GM04504 (cell line): ENCODE results near the gene UBE4B.

Experiments used
- DNase-seq: peaks from one replicate; pipeline ENCODE4 v3.0.0-alpha.2; 2012; ENCODE audit warnings: low read depth

UBE4B gene

DNA sequence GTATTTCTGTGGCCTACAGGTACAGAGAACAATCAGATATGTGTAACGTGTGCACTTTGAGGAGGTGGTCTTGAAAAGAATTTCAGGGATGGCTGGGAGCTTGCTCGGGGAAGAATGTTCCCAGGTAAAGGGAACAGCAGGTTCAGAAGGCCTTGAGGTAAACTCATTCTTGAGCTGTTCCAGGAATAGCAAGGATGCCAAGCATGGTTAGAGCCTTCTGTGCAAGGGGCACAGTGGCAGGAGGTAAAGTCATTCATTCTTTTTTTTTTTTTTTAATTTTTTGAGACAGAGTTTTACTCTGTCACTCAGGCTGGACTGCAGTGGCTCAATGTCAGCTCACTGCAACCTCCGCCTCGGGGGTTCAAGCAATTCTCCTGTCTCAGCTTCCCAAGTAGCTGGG is 10.0 kb downstream of the UBE4B start:
- no peak for DNase-seq

DNA sequence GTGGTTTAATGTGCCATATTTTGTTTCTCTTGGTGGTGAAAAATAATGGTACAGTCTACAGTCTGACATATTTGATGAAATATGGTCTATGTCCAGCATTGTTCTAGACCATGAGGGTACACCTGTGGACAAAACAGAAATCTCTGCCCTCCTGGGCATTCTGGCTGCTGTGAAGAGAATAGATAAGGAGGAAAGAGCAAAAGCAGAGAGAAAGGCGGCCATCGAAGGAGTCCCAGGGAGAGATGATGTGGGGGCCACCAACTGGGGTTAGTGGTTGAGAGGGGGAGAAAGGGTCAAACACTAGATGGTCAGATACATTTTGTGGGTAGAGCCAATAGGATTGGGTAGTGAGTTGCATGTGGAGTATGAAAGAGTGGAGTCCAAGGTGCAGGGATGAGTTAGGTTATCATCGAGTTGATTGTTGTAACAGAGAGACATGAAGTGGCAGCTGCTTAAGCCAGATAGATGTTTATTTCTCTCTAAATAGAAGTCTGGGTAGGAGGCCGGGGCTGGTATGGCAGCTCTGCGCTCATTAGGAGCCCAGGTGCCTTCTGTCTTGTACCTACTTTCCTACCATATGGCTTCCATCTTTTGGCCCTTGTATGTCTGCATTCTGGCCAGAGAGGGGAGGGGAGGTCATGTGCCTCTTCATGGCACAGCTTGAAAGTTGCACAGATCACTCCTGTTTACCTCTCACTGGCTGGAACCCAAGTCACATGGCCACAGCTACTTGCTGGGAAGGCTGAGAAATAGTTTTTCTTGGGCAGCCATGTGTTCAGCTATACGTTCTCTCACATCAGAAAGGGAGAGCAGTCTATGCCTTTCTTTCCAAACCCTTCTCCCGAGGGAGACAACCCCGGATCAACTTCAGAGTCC is 13.0 kb downstream of the UBE4B start:
- DNase-seq = no peak

DNA sequence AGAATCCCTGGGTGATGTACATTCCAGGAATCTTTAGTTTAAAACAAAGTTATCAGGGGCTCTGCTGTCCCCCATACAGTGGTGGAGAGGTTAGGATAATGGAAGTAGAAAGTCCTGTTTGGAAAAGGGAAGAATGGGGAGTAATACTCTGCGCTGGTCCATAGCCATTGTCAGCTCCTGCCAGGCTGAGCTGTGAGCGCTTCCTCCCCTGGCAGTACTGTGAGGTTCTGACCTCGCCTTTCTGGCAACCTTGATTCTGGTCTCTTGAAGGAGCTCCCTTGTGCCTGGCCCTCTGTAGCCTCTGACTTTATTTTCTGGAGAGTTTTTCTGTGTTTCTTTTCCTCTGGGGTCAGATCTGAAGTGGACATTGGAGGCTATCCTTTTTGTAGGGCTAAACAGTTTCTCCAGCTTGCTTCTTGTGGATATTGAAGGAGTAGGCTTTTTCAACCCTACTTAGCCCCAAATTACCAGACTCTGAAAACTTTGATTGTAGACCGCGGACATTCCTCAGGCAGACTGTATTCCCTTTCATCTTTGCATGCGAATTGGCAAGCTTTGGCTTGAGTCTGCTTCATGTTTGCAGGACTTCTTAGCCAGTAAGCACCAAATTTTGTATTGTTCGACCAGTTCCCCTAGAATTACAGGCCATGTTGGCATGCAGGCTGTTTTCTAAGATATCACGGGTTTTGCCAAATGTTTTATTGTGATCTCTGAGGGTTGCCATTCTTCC is 13.8 kb downstream of the UBE4B start:
- DNase-seq = no peak

DNA sequence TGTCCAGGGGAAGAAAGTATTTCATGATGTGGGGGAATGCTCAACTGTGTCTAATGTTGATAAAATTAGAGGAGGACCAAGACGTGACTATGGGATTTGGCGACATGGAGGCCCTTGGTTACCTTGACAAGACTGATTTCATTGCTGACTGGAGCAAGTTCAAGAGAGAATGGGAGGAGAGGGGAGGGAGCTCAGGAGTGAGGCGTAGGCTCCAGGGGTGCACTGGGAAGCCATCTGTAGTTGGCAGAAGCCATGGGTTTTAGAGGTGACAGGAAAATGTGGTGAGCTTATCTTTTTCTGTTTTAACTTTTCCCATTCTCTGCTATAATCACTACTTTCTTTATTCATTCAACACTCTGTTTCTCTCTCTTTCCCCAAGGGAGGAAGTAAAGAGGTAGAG is 15.8 kb downstream of the UBE4B start:
- no peak for DNase-seq

GRCh38 chr1:10050611-10051010 is 17.9 kb downstream of the UBE4B start:
- DNase-seq = no peak

- DNase-seq = no peak
These were observed 18.9 kb downstream of the UBE4B start for GRCh38 chr1:10051656-10052055.

GRCh38 chr1:10052347-10052746 is 19.6 kb downstream of the UBE4B start:
- no peak for DNase-seq

GRCh38 chr1:10054465-10054864 is 21.7 kb downstream of the UBE4B start:
- no peak for DNase-seq

DNA sequence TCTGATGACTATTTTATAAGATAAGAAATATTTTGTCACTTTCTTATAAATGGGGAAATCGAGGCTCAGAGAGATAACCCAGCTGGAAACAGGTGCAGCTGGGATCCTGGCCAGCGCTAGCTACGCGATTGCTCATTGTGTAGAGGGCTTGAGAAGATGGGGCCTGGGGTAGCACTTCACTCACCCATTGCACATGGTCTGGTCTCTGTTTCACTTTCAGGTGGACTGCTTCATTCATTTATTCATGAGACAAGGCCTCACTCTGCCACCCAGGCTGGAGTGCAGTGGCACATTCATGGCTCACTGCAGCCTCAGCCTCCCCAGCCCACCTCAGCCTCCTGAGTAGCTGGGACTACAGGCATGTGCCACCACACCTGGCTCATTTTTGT is 23.8 kb downstream of the UBE4B start:
- DNase-seq = no peak

DNA sequence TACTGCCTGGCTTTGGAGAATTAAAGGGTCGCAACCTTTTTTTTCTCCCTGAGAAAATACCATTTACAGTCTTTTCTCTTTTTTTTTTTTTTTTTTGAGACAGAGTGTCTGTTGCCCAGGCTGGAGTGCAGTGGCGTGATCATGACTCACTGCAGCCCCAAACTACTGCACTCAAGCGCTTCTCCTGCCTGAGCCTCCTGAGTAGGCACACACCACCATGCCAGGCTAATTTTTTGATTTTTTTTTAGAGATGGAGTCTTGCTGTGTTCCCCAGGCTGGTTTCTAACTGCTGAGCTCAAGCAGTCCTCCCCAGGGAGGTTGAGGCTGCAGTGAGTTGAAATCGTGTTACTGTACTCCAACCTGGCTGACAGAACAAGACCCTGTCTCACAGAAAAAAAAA is 24.6 kb downstream of the UBE4B start:
- peak; percentile 20 for DNase-seq

DNA sequence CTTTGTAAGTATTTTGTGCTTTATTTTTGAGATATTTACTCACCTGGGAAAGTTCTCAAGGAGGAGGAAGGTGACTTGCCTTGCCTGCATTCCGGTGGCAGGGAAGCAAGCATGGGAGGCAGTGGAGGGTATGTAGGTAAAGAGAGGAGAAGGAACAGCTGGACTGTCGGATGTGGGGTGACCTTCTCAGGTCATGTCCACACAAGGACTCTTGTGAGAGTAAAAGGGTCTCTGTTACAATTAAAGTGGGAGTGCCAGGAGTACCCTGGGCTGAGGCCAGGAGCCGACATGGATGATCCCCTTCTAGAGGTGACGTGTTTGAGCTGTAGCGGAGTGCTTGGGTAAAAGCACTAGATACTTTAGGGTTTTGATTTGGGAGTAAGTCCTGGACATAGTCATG is 25.0 kb downstream of the UBE4B start:
- no peak for DNase-seq

GRCh38 chr1:10059342-10059718 is 26.6 kb downstream of the UBE4B start:
- DNase-seq = no peak

- DNase-seq = no peak
These were observed 27.7 kb downstream of the UBE4B start for GRCh38 chr1:10060311-10061100.

GRCh38 chr1:10061276-10061675 is 28.5 kb downstream of the UBE4B start:
- no peak for DNase-seq

GRCh38 chr1:10063878-10064277 is 31.1 kb downstream of the UBE4B start:
- DNase-seq = no peak

GRCh38 chr1:10064416-10065343 is 31.9 kb downstream of the UBE4B start:
- DNase-seq = no peak

DNA sequence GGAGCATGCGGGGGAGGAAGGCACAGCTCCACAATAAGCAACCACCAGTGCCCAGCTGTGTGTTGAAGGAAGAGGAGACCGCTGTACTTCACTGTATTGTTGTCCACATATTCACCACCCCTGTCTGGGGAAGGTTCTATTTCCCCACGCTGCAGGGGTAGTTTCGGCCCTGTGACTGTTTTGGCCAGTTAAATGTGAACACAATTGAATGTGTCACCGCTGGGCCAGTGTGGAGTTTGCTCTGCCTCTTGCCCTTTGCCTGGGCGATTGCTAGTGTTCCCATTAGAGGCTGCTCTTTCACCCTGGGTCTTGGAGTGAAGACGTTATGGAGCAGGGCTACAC is 32.6 kb downstream of the UBE4B start:
- no peak for DNase-seq

DNA sequence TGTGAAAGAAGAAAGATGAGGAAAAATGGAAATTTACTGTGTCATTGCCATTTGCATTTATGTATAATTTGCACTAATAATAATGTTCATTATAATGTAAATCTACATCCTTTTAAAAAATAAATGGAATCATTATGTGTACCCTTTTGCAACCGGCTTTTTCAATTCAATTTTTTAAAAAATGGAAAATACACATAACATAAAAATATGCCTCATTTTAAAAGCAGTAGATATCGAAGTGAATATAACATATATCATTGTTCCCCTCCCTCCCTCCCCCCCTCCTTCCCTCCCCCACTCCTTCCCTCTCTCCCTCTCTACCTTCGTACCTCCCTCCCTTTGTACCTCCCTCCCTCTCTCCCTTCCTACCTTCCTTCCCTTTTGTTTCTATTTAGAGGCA is 33.0 kb downstream of the UBE4B start:
- no peak for DNase-seq

DNA sequence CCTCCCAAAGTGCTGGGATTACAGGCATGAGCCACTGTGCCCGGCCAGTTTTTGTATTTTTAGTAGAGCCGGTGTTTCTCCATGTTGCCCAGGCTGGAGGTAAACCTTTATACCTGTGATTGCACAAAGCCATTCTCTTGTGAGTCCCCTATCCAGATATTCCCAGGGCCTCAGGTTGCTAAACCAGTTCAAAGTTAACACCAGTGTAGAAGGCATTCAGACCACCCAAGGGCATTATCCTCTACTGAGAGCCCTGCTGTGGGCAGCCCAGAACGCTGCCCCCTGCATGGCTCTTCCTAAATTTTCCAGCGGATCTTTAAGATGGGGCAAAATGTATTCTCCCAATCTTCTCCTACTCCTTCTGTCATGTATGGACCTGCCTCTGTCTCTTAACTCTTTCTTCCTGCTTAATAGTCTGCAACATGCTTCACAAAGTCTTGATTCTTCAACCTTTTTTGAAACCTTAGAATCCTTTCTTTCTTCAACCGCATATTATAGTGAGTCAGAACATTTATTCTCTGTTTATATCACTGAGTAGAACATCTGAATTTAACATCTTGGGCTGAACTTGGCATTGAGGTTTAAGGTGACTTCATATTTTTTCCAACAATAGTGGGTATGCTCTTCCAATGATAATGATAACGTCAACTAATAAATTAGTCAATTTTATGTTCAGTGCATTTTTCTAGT is 36.0 kb downstream of the UBE4B start:
- DNase-seq = no peak

DNA sequence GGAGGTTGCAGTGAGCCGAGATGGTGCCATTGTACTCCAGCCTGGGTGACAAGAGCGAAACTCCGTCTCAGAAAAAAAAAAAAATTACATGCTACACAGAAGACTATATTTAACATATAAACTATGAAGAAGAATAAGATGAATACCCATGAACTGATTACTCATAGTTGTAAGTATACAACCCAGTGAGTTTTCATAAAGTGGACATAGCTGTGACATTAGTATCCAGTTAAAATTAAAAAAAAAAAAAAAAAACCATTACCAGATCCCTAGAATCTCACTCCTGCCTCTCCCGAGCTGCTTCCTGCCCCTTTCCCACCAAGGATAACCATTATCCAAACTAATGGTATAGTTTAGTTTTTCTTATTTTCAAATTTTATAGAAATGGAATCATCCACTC is 37.4 kb downstream of the UBE4B start:
- DNase-seq = no peak

- no peak for DNase-seq
These were observed 38.9 kb downstream of the UBE4B start for GRCh38 chr1:10071640-10072039.
